DND-41 (cell line): ENCODE measurements around the gene SLC9A4.

ENCODE experiments used
- ATAC-seq: fragments of 200-7000 bp; cut with Tn5 transposase; 3 replicates; pipeline ENCODE4 v1.9.1; 2021; ENCODE audit warnings: low read depth; ENCODE audit not compliant: insufficient read depth
- DNase-seq: peaks from one replicate; pipeline ENCODE4 v3.0.0-alpha.2; 2020
- H2AFZ ChIP-seq: 2 replicates; pipeline ENCODE4 v1.6.0; 2012; ENCODE audit warnings: low read depth, low read length
- H3K27ac ChIP-seq: 2 replicates; pipeline ENCODE4 v1.5.1; 2012; ENCODE audit warnings: low read length, inconsistent platforms
- H3K27me3 ChIP-seq: fragments of 200-600 bp; sonication (generic); 2 replicates; pipeline ENCODE4 v1.6.0; 2012; ENCODE audit warnings: low read length, mild to moderate bottlenecking, inconsistent platforms; ENCODE audit not compliant: insufficient read depth, poor library complexity
- H3K36me3 ChIP-seq: 2 replicates; pipeline ENCODE4 v1.5.1; 2012; ENCODE audit warnings: low read length, inconsistent platforms; ENCODE audit not compliant: insufficient read depth
- H3K4me1 ChIP-seq: 2 replicates; pipeline ENCODE4 v1.5.1; 2012; ENCODE audit warnings: mild to moderate bottlenecking, low read length; ENCODE audit not compliant: insufficient read depth
- H3K4me2 ChIP-seq: 2 replicates; pipeline ENCODE4 v1.6.0; 2012; ENCODE audit warnings: mild to moderate bottlenecking, moderate library complexity, low read length, inconsistent platforms; ENCODE audit not compliant: insufficient read depth
- H3K4me3 ChIP-seq, 2 experiments: fragments of 200-600 bp in 1 of 2; shearing (Covaris generic) in 1 of 2; 2 replicates each; pipeline ENCODE4 v1.5.1; 2012 to 2016; ENCODE audit warnings: inconsistent platforms in 2 of 2, low read length in 2 of 2, mild to moderate bottlenecking in 2 of 2, low read depth in 1 of 2, moderate library complexity in 1 of 2
- H3K79me2 ChIP-seq: 2 replicates; pipeline ENCODE4 v1.6.0; 2012; ENCODE audit warnings: low read length, inconsistent platforms; ENCODE audit not compliant: insufficient read depth
- H3K9ac ChIP-seq: 2 replicates; pipeline ENCODE4 v1.6.0; 2012; ENCODE audit warnings: low read depth, mild to moderate bottlenecking, inconsistent platforms, low read length, moderate library complexity
- H3K9me3 ChIP-seq: 2 replicates; pipeline ENCODE4 v1.5.1; 2012; ENCODE audit warnings: low read length, moderate library complexity, mild to moderate bottlenecking, inconsistent platforms; ENCODE audit not compliant: insufficient read depth, severe bottlenecking
- H4K20me1 ChIP-seq: 2 replicates; pipeline ENCODE4 v1.6.0; 2012; ENCODE audit warnings: low read length; ENCODE audit not compliant: insufficient read depth
- CTCF ChIP-seq: IDR thresholded peaks from 2 replicates; pipeline ENCODE4 v1.5.1; 2012; ENCODE audit warnings: borderline replicate concordance, low read length, moderate library complexity, mild to moderate bottlenecking; ENCODE audit not compliant: poor library complexity, severe bottlenecking; ENCODE audit errors: extremely low read depth
- EZH2 ChIP-seq: IDR thresholded peaks from 3 replicates; pipeline ENCODE4 v1.6.1; 2012; ENCODE audit warnings: borderline replicate concordance, low read depth, mild to moderate bottlenecking, moderate library complexity, low read length, inconsistent platforms; ENCODE audit not compliant: severe bottlenecking

Gene SLC9A4

GRCh38 chr2:102473020-102473419 lies at the start of gene SLC9A4:
Gene SLC9A4, plus strand, starts transcription at chr2:102473226. Its CDS starts 534 bp downstream, at chr2:102473760.
- no peak within 1 kb of the TSS for H3K4me3 ChIP-seq
- peaks cover 4% of the 10 kb centered on the region; the same call in 1 of the 2 replicates for H4K20me1 ChIP-seq
- TF ChIP-seq CTCF (peak; percentile 89), EZH2 (no peak)
- H3K36me3 ChIP-seq: no peaks in the 10 kb centered on the region
- no peak within 1 kb of the TSS for H3K9ac ChIP-seq
- H2AFZ ChIP-seq: no peak within 1 kb of the TSS
- DNase-seq (peak; percentile 48), ATAC-seq (peak; percentile 52; the same call in 1 of the 3 replicates)
- no peaks in the 10 kb centered on the region for H3K79me2 ChIP-seq
- no peak within 1 kb of the TSS for H3K4me2 ChIP-seq
- H3K27ac ChIP-seq: no peak within 1 kb of the TSS
- H3K4me1 ChIP-seq: no peaks in the 10 kb centered on the region
- peaks cover 13% of the 10 kb centered on the region for H3K27me3 ChIP-seq
- H3K9me3 ChIP-seq: no peaks in the 10 kb centered on the region

- TF ChIP-seq EZH2: no peak
- no peak for TF ChIP-seq CTCF
- Histone ChIP-seq H3K36me3 (no peaks in the 10 kb centered on the region), H3K79me2 (no peaks in the 10 kb centered on the region), H3K4me2 (no peak overlapping the region), H3K27ac (no peak overlapping the region), H3K4me3 (no peak overlapping the region), H3K9me3 (no peaks in the 10 kb centered on the region), H3K4me1 (no peaks in the 10 kb centered on the region), H4K20me1 (no peaks in the 10 kb centered on the region), H3K27me3 (peaks cover 3% of the 10 kb centered on the region), H3K9ac (no peak overlapping the region), H2AFZ (no peak overlapping the region)
- DNase-seq (no peak), ATAC-seq (no peak)
These were observed 49.7 kb upstream of the SLC9A4 start for GRCh38 chr2:102423368-102423767.

- no peak for ATAC-seq
- no peak overlapping the region for H3K9ac ChIP-seq
- no peaks in the 10 kb centered on the region for H3K36me3 ChIP-seq
- no peak overlapping the region for H2AFZ ChIP-seq
- H3K27me3 ChIP-seq: peaks cover 3% of the 10 kb centered on the region
- H3K4me1 ChIP-seq: no peaks in the 10 kb centered on the region
- no peaks in the 10 kb centered on the region for H4K20me1 ChIP-seq
- DNase-seq: no peak
- H3K27ac ChIP-seq: no peak overlapping the region
- H3K4me3 ChIP-seq: no peak overlapping the region
- no peaks in the 10 kb centered on the region for H3K79me2 ChIP-seq
- H3K9me3 ChIP-seq: no peaks in the 10 kb centered on the region
- no peak overlapping the region for H3K4me2 ChIP-seq
- TF ChIP-seq CTCF: no peak
- no peak for TF ChIP-seq EZH2
These were observed 48.3 kb upstream of the SLC9A4 start for GRCh38 chr2:102424754-102425153.
